HEK293T (cell line): Measurements from ENCODE around the gene FTCD.

Experiments
- ARNT ChIP-seq: fragments of 450-650 bp; IDR thresholded peaks from 2 replicates; pipeline ENCODE4 v1.6.1; 2017; ENCODE audit warnings: mild to moderate bottlenecking
- BHLHE40 ChIP-seq: fragments of 450-650 bp; IDR thresholded peaks from 2 replicates; pipeline ENCODE4 v1.6.1; 2016; ENCODE audit warnings: mild to moderate bottlenecking, moderate library complexity, borderline replicate concordance
- CTBP1 ChIP-seq: fragments of 450-650 bp; IDR thresholded peaks from 2 replicates; pipeline ENCODE4 v1.6.1; 2016; ENCODE audit warnings: borderline replicate concordance
- ELF4 ChIP-seq: fragments of 450-650 bp; IDR thresholded peaks from 2 replicates; pipeline ENCODE4 v1.6.1; 2017; ENCODE audit warnings: antibody characterized with exemption
- FOXA1 ChIP-seq: fragments of 450-650 bp; IDR thresholded peaks from 2 replicates; pipeline ENCODE4 v1.6.1; 2016; ENCODE audit warnings: mild to moderate bottlenecking
- FOXK2 ChIP-seq: fragments of 450-650 bp; IDR thresholded peaks from 2 replicates; pipeline ENCODE4 v1.6.1; 2016; ENCODE audit warnings: mild to moderate bottlenecking
- FOXM1 ChIP-seq: fragments of 450-650 bp; IDR thresholded peaks from 2 replicates; pipeline ENCODE4 v1.6.1; 2017; ENCODE audit warnings: mild to moderate bottlenecking, borderline replicate concordance
- HDGF ChIP-seq: fragments of 450-650 bp; IDR thresholded peaks from 2 replicates; pipeline ENCODE4 v1.6.1; 2017; ENCODE audit warnings: antibody characterized with exemption, borderline replicate concordance
- NFRKB ChIP-seq: fragments of 450-650 bp; IDR thresholded peaks from 2 replicates; pipeline ENCODE4 v1.6.1; 2016; ENCODE audit warnings: mild to moderate bottlenecking, moderate library complexity
- SP1 ChIP-seq: fragments of 450-650 bp; IDR thresholded peaks from 2 replicates; pipeline ENCODE4 v1.6.1; 2017
- SUZ12 ChIP-seq: fragments of 450-650 bp; IDR thresholded peaks from 2 replicates; pipeline ENCODE4 v1.6.1; 2016; ENCODE audit warnings: mild to moderate bottlenecking
- TARDBP ChIP-seq: fragments of 450-650 bp; IDR thresholded peaks from 2 replicates; pipeline ENCODE4 v1.6.1; 2016
- ZNF384 ChIP-seq: fragments of 450-650 bp; IDR thresholded peaks from 2 replicates; pipeline ENCODE4 v1.6.1; 2016

- TF ChIP-seq SUZ12 (no peak), FOXK2 (no peak), SP1 (no peak), NFRKB (no peak), HDGF (no peak), FOXA1 (no peak), TARDBP (no peak), ELF4 (no peak), FOXM1 (no peak), ARNT (no peak), BHLHE40 (no peak), CTBP1 (no peak), ZNF384 (no peak)
These were observed 25.5 kb upstream of the FTCD start for GRCh38 chr21:46180778-46181391.
